ENCODE data around the gene CSDE1. TPM values are rescaled to one million over a fixed set of nuclear protein-coding genes. Genes with fewer than 3 reads are reported as not detected.
A peak's percentile ranks its signal among the peaks of the same experiment; 100 is the strongest.
"Not testable (repeated sequence)": the region's sequence is repeated elsewhere in the genome, so short reads cannot be mapped to it uniquely, and the experiment has no call there.

Gene CSDE1
- 359 TPM for polyA plus RNA-seq (2013, experiment 1 of 2)
- 378 TPM for polyA plus RNA-seq (2013, experiment 2 of 2)

DNA sequence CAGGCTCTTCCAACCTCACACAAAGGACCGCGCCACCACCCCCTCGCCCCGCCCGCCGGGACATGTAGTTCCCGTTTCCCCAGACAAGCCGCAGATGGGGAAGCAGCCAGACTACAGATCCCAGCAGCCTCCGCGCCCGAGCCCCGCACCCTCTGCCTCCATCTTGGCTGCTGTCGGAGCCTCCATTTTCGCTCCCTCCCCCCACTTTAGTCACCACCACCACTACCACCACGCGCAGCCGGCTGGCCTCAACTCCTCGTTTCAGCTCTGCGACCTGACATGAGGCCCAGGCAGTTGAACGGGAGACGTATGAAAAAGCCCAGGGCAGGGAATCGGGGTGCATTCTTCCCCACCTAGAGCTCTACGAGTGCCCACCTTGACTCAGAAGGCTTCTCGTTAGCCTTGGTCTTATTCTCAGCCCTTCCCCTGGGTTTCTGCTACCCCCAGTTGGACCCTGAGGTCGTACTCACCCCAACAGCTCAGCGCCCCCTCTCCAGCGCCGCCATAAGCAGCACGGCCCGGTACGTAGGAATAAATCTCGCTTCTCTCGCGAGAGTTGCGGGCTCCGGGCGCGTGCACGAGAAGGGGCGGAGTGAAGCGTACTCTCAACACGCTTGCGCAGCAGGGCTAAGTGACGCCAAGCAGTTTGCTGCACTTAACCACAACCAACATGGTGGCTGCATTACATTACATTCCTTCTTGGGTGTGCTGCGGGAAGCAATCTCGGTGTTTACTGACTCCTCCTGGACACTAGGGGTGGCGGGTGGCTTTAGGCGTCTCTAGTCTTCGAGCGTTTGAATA lies at the start of gene CSDE1:
Gene CSDE1, minus strand, starts transcription at position 530 of the 801 bp plus-strand sequence. CDS start 18,094 bp downstream, outside the sequence.
- Histone ChIP-seq H3K4me1 (ENCODE audit: insufficient read depth, low read length) (peaks cover 40% of the 10 kb centered on the region), H3K4me3 (ENCODE audit: low read length) (peak within 1 kb of the TSS; percentile 94), H3K36me3 (ENCODE audit: insufficient read depth, low read length) (peaks cover 23% of the 10 kb centered on the region), H3K9ac (ENCODE audit: low read depth, low read length) (peak within 1 kb of the TSS; percentile 100), H3K27me3 (ENCODE audit: insufficient read depth, low read length) (no peaks in the 10 kb centered on the region), H3K27ac (ENCODE audit: low read depth, low read length) (peak within 1 kb of the TSS; percentile 99), H3K9me3 (ENCODE audit: insufficient read depth, low read depth, low read length) (no peaks in the 10 kb centered on the region)
- WGBS, result under 1% methylated on average over 50 of the region's 50 CpGs

DNA sequence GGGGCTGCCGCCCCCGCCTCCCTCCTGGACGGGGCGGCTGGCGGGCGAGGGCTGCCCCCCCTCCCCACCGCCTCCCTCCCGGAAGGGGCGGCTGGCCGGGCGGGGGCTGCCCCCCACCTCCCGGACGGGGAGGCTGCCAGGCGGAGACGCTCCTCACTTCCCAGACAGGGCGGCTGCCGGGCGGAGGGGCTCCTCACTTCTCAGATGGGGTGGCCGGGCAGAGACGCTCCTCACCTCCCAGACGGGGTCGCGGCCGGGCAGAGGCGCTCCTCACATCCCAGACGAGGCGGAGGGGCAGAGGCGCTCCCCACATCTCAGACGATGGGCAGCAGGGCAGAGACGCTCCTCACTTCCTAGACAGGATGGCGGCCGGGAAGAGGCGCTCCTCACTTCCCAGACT lies 46.7 kb upstream of the CSDE1 start:
- not testable (repeated sequence) for H3K4me1 ChIP-seq (ENCODE audit: insufficient read depth, low read length); H3K4me3 ChIP-seq (ENCODE audit: low read length); H3K9me3 ChIP-seq (ENCODE audit: insufficient read depth, low read depth, low read length); H3K9ac ChIP-seq (ENCODE audit: low read depth, low read length); H3K27ac ChIP-seq (ENCODE audit: low read depth, low read length); H3K36me3 ChIP-seq (ENCODE audit: insufficient read depth, low read length); H3K27me3 ChIP-seq (ENCODE audit: insufficient read depth, low read length)
- 94% methylated on average over 28 of the region's 33 CpGs for WGBS

DNA sequence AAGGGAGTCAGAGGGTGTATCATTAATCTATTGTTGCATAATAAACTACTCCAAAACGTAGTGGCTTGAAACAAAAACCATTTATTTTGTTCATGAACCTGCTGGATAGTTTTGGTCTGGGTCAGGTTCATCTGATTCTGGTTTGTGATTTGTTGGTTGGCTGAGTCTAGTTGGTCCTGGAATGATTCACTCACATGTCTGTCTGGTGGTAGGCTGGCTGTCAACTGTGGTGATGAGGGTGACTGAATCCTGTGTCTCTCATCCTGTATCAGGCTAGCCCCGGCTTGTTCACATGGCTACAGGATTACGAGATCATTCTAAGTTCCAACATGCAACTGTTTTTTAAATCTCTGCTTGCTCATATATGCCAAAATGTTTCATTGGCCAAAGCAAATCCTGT lies 45.2 kb upstream of the CSDE1 start:
- no peak overlapping the region for H3K9ac ChIP-seq (ENCODE audit: low read depth, low read length)
- peaks cover 4% of the 10 kb centered on the region for H3K9me3 ChIP-seq (ENCODE audit: insufficient read depth, low read depth, low read length)
- no peaks in the 10 kb centered on the region for H3K36me3 ChIP-seq (ENCODE audit: insufficient read depth, low read length)
- 94% methylated on average over 3 of the region's 3 CpGs for whole genome bisulfite sequencing
- no peaks in the 10 kb centered on the region for H3K27me3 ChIP-seq (ENCODE audit: insufficient read depth, low read length)
- H3K4me3 ChIP-seq (ENCODE audit: low read length), result no peak overlapping the region
- H3K4me1 ChIP-seq (ENCODE audit: insufficient read depth, low read length), result no peaks in the 10 kb centered on the region
- no peak overlapping the region for H3K27ac ChIP-seq (ENCODE audit: low read depth, low read length)

DNA sequence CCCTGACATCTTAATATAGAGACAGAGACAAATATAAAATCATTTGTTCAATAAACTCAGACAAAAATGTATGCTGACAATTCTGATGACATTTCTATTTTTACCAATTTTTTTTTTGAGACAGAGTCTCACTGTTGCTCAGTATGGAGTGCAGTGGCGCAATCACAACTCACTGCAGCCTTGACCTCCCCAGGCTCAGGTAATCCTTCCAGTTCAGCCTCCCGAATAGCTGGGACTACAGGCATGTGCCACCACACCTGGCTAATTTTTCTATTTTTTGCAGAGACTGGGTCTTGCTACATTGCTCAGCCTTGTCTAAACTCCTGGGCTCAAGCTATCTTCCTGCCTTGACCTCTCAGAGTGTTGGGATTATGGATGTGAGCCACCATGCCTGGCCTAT lies 36.3 kb upstream of the CSDE1 start:
- Histone ChIP-seq H3K9me3 (ENCODE audit: insufficient read depth, low read depth, low read length) (no peaks in the 10 kb centered on the region), H3K36me3 (ENCODE audit: insufficient read depth, low read length) (no peaks in the 10 kb centered on the region), H3K27me3 (ENCODE audit: insufficient read depth, low read length) (no peaks in the 10 kb centered on the region), H3K4me1 (ENCODE audit: insufficient read depth, low read length) (no peaks in the 10 kb centered on the region), H3K4me3 (ENCODE audit: low read length) (no peak overlapping the region), H3K9ac (ENCODE audit: low read depth, low read length) (no peak overlapping the region), H3K27ac (ENCODE audit: low read depth, low read length) (no peak overlapping the region)
- 92% methylated on average over 2 of the region's 2 CpGs for WGBS

DNA sequence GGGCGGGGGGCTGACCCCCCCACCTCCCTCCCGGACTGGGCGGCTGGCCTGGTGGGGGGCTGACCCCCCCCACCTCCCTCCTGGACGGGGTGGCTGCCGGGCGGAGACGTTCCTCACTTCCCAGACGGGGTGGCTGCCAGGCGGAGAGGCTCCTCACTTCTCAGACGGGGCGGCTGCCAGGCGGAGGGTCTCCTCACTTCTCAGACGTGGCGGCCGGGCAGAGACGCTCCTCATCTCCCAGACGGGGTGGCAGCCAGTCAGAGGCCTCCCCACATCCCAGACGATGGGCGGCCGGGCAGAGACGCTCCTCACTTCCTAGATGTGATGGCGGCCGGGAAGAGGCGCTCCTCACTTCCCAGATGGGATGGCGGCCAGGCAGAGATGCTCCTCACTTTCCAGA lies 32.8 kb upstream of the CSDE1 start:
- H3K27ac ChIP-seq (ENCODE audit: low read depth, low read length); H3K36me3 ChIP-seq (ENCODE audit: insufficient read depth, low read length); H3K4me3 ChIP-seq (ENCODE audit: low read length); H3K4me1 ChIP-seq (ENCODE audit: insufficient read depth, low read length); H3K27me3 ChIP-seq (ENCODE audit: insufficient read depth, low read length); H3K9me3 ChIP-seq (ENCODE audit: insufficient read depth, low read depth, low read length); H3K9ac ChIP-seq (ENCODE audit: low read depth, low read length): not testable (repeated sequence)
- WGBS, result 94% methylated on average over 24 of the region's 25 CpGs

DNA sequence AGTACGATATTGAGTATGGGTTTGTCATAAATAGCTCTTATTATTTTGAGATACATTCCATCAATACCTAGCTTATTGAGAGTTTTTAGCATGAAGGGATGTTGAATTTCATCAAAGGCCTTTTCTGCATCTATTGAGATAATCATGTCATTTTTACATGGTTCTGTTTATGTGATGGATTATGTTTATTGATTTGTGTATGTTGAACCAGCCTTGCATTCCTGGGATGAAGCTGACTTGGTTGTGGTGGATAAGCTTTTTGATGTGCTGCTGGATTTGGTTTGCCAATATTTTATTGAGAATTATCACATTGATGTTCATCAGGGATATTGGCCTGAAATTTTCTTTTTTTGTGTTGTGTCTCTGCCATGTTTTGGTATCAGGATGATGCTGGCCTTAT lies 28.7 kb upstream of the CSDE1 start:
- WGBS, result 67% methylated on average over 1 of the region's 1 CpG
- not testable (repeated sequence) for H3K36me3 ChIP-seq (ENCODE audit: insufficient read depth, low read length); H3K9ac ChIP-seq (ENCODE audit: low read depth, low read length); H3K27ac ChIP-seq (ENCODE audit: low read depth, low read length); H3K9me3 ChIP-seq (ENCODE audit: insufficient read depth, low read depth, low read length); H3K4me3 ChIP-seq (ENCODE audit: low read length); H3K4me1 ChIP-seq (ENCODE audit: insufficient read depth, low read length)
- H3K27me3 ChIP-seq (ENCODE audit: insufficient read depth, low read length), result peaks cover 21% of the 10 kb centered on the region

DNA sequence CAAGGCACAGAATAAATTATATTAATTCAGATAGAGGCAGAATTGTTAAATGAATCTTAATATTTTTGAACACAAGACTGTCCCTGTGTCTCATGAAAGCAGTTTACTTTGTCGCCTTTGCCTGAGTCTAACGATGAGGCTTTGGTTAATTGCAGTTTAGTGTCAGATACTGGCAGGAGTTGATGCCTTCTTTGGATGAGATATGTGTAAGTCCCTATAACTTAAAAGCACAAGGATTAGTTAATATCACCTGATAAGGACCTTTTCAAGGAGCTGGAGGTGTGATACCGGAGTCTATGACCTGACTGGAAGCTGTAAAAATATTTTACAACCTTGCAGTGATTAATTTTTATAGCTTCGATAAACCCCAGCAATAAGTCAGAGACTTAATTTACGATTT lies 24.7 kb upstream of the CSDE1 start:
- WGBS, result 89% methylated on average over 5 of the region's 5 CpGs
- Histone ChIP-seq H3K27ac (ENCODE audit: low read depth, low read length) (no peak overlapping the region), H3K9me3 (ENCODE audit: insufficient read depth, low read depth, low read length) (no peaks in the 10 kb centered on the region), H3K4me1 (ENCODE audit: insufficient read depth, low read length) (0 out of 2 replicates have a peak, but pooled peaks cover 6% of the 10 kb centered on the region), H3K9ac (ENCODE audit: low read depth, low read length) (no peak overlapping the region), H3K36me3 (ENCODE audit: insufficient read depth, low read length) (peaks cover 17% of the 10 kb centered on the region), H3K4me3 (ENCODE audit: low read length) (no peak overlapping the region), H3K27me3 (ENCODE audit: insufficient read depth, low read length) (peaks cover 22% of the 10 kb centered on the region)

DNA sequence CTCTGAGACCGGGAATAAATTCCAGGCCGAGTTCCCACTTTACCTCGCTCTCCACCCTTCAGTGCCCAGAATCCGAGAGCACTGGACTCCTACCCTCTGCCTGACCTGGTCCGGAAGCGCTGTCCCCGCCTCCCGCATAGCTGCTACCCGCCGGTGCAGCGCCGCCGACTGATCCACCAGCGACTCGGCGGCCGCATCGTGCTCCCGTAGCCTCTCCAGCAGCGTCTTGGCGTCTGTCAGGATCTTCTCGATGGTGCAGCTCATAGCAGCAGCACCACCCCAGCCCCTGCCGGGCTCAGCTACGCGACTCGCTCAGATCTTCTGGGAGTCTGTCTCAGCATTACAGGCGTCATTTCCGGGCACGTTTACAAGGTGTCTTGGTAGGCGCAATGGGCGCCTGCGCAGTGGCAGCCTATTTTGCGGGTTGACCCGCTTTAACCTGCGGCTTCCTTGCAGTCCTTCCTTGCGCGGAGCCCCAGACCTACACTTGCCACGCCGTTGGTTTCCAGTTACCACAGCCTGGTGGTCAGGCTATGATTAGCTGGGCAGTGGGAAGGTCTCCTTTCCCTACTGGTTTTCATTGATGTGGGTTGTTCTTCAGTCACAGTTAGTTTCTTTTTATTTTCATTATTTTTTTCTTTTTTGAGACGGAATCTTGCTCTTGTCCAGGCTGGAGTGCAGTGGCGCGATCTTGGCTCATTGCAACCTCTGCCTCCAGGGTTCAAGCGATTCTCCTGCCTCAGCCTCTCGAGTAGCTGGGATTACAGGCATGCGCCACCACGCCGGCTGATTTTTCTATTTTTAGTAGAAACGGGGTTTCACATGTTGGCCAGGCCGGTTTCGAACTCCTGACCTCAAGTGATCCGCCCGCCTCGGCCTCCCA lies 22.8 kb upstream of the CSDE1 start, which contains the start of gene SIKE1:
Gene SIKE1, minus strand, starts transcription at position 342 of the 883 bp plus-strand sequence. Its CDS starts 78 bp downstream, at position 264.
- H3K4me3 ChIP-seq (ENCODE audit: low read length), result peak within 1 kb of the TSS; percentile 89
- H3K9me3 ChIP-seq (ENCODE audit: insufficient read depth, low read depth, low read length), result no peaks in the 10 kb centered on the region
- H3K4me1 ChIP-seq (ENCODE audit: insufficient read depth, low read length), result 0 out of 2 replicates have a peak, but pooled peaks cover 6% of the 10 kb centered on the region
- H3K27ac ChIP-seq (ENCODE audit: low read depth, low read length), result peak within 1 kb of the TSS; percentile 85
- H3K36me3 ChIP-seq (ENCODE audit: insufficient read depth, low read length), result peaks cover 32% of the 10 kb centered on the region
- H3K27me3 ChIP-seq (ENCODE audit: insufficient read depth, low read length), result peaks cover 22% of the 10 kb centered on the region
- WGBS, result 24% methylated on average over 53 of the region's 53 CpGs
- H3K9ac ChIP-seq (ENCODE audit: low read depth, low read length), result peak within 1 kb of the TSS; percentile 81

DNA sequence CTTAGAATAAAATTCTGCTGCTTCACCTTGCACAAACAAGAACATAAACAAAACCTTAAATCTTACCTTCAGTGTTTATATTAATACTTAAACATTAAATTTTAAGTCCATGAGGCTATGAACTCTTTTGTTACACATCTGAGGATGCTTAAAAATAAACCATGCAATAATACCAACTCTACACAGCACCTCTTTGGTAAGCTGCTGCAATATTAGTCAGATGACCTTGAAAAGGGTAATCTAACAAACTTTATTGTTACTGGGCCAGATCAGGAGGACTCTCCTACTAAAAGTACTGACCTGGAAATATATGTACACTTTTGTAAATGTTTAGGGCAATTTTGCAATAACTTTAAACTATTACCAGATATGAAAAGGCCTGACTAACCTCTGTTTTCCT lies 21.9 kb upstream of the CSDE1 start:
- H3K36me3 ChIP-seq (ENCODE audit: insufficient read depth, low read length), result peaks cover 41% of the 10 kb centered on the region
- peak overlapping the region; percentile 81 for H3K9ac ChIP-seq (ENCODE audit: low read depth, low read length)
- H3K9me3 ChIP-seq (ENCODE audit: insufficient read depth, low read depth, low read length), result no peaks in the 10 kb centered on the region
- peak overlapping the region; percentile 89 for H3K4me3 ChIP-seq (ENCODE audit: low read length)
- 0 out of 2 replicates have a peak, but pooled peaks cover 6% of the 10 kb centered on the region for H3K4me1 ChIP-seq (ENCODE audit: insufficient read depth, low read length)
- peaks cover 22% of the 10 kb centered on the region for H3K27me3 ChIP-seq (ENCODE audit: insufficient read depth, low read length)
- peak overlapping the region; percentile 85 for H3K27ac ChIP-seq (ENCODE audit: low read depth, low read length)

DNA sequence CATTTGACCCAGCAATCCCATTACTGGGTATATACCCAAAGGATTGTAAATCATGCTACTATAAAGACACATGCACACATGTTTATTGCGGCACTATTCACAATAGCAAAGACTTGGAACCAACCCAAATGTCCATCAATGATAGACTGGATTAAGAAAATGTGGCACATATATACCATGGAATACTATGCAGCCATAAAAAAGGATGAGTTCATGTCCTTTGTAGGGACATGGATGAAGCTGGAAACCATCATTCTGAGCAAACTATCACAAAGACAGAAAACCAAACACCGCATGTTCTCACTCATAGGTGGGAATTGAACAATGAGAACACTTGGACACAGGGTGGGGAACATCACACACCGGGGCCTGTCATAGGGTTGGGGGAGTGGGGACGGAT lies 18.9 kb upstream of the CSDE1 start:
- H3K4me1 ChIP-seq (ENCODE audit: insufficient read depth, low read length); H3K9ac ChIP-seq (ENCODE audit: low read depth, low read length); H3K9me3 ChIP-seq (ENCODE audit: insufficient read depth, low read depth, low read length); H3K27me3 ChIP-seq (ENCODE audit: insufficient read depth, low read length); H3K27ac ChIP-seq (ENCODE audit: low read depth, low read length); H3K4me3 ChIP-seq (ENCODE audit: low read length): not testable (repeated sequence)
- 100% methylated on average over 2 of the region's 4 CpGs for WGBS
- H3K36me3 ChIP-seq (ENCODE audit: insufficient read depth, low read length), result peaks cover 70% of the 10 kb centered on the region

DNA sequence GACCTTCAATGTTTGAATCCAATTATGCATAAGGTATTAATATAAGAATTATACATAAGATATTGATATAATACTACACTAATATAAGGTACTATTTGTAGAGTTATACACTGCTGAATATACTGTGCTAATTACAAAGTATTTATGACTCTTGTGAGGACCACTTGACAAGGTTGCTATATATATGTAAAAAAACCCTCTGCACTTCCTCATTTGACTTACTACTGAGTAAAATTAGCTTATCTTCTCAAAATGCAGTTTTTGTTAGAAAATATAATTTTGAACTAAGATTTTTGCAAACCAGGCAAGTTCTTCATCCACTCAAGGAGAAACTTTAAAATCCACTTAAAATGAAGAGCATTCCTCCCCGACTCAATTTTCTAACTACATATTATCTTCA lies 14.2 kb upstream of the CSDE1 start:
- no peaks in the 10 kb centered on the region for H3K4me1 ChIP-seq (ENCODE audit: insufficient read depth, low read length)
- no peak overlapping the region for H3K9ac ChIP-seq (ENCODE audit: low read depth, low read length)
- no peak overlapping the region for H3K4me3 ChIP-seq (ENCODE audit: low read length)
- H3K27me3 ChIP-seq (ENCODE audit: insufficient read depth, low read length), result no peaks in the 10 kb centered on the region
- H3K27ac ChIP-seq (ENCODE audit: low read depth, low read length), result no peak overlapping the region
- WGBS, result 100% methylated on average over 1 of the region's 1 CpG
- no peaks in the 10 kb centered on the region for H3K9me3 ChIP-seq (ENCODE audit: insufficient read depth, low read depth, low read length)
- peaks cover 68% of the 10 kb centered on the region for H3K36me3 ChIP-seq (ENCODE audit: insufficient read depth, low read length)
